ENCODE measurements around the gene CERS1.

The CERS1 gene

DNA sequence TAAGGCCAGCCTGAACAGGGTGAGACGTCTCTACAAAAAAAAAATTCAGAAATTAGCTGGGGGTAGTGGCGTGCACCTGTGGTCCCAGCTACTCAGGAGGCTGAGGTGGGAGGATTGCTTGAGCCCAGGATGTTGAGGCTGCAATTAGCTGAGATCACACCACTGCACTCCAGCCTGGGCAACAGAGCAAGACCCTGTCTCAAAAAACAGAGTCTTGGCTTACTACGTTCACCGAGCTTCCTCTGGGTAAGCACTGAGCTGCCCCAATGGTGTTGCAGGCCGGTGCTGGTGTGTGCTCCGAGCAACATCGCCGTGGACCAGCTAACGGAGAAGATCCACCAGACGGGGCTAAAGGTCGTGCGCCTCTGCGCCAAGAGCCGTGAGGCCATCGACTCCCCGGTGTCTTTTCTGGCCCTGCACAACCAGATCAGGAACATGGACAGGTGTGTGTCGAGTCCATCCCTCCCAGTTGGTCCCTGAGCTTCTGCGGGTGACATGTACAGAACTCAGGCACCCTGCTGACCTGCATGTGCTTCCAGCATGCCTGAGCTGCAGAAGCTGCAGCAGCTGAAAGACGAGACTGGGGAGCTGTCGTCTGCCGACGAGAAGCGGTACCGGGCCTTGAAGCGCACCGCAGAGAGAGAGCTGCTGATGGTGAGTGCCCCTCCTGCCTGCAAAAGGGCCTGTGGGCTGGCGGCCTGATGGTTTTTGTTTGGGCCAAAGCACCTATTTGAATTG lies 40.1 kb downstream of the CERS1 start:
- no peak for DNase-seq

GRCh38 chr19:18854982-18855381 lies 41.0 kb downstream of the CERS1 start:
- DNase-seq, result no peak

- no peak for DNase-seq
These were observed 42.1 kb downstream of the CERS1 start for GRCh38 chr19:18853755-18854427.

DNA sequence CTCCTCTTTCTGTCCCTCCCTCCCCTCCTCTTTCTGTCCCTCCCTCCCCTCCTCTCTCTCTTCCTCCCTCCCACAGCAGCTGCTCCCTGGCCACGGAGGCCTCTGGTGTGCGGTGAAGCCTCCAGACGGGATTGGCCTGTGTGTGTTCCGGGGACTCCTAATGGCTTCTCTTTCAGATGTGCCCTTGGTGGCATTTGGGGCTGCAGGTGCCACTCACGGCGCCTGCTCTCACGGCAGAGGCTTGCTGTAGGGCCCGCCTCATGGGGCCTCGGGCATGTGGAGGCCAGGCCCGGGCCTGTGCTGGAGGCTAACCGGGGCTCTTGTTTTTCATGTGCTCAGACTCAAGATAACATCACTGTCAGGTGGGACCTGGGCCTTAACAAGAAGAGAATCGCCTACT lies 43.3 kb downstream of the CERS1 start:
- no peak for DNase-seq

DNA sequence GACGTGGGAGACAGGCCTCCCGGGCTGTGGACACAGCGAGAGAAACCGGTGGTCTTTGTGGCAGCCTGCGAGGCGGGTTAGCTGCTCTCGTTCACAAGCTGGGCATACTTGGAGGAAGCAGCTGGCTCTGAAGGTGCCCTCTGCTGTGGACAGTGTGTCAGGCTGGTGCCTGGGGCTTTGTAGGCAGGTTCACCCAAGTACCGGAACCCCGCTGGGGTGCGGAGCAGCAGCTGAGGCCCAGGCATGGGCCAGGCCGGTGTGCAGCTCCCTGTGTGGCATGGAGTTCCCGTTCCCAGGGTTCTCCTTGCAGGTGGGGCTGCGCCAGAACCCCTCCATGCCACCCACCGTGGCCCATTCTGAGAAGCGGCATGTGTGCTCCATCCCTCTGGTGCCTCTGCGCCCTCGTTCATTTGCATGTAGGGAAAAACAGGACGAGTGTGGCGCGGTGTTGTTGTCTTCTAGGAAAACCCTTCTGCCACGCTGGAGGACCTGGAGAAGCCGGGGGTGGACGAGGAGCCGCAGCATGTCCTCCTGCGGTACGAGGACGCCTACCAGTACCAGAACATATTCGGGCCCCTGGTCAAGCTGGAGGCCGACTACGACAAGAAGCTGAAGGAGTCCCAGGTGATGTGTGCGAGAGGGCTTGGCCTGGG lies 44.2 kb downstream of the CERS1 start:
- no peak for DNase-seq

GRCh38 chr19:18850471-18851375 lies 45.2 kb downstream of the CERS1 start:
- no peak for DNase-seq

DNA sequence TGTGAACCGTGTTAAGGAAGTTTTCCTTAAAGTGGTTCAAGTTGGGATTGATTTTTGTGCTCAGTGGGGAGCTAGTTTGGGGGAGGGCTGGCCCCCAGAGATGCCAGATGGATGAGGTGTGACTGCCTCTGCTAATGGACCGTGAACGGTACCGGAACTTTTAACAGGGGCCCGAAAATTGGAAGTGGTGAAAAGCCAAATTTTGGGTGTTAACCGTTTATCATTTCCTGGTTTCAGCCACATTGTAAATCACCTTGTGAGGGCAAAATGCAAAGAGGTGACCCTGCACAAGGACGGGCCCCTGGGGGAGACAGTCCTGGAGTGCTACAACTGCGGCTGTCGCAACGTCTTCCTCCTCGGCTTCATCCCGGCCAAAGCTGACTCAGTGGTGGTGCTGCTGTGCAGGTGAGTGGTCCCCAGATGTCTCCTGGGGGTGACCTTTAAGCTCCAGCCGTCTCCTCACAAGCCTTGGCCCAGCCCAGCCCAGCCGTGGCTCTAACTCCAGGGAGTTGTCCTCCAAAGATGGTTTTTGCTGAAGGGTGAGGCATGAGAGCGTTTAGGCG lies 46.0 kb downstream of the CERS1 start:
- no peak for DNase-seq

GRCh38 chr19:18848878-18849661 lies 46.9 kb downstream of the CERS1 start:
- peak; percentile 89 to 95 (median 93) for DNase-seq

DNA sequence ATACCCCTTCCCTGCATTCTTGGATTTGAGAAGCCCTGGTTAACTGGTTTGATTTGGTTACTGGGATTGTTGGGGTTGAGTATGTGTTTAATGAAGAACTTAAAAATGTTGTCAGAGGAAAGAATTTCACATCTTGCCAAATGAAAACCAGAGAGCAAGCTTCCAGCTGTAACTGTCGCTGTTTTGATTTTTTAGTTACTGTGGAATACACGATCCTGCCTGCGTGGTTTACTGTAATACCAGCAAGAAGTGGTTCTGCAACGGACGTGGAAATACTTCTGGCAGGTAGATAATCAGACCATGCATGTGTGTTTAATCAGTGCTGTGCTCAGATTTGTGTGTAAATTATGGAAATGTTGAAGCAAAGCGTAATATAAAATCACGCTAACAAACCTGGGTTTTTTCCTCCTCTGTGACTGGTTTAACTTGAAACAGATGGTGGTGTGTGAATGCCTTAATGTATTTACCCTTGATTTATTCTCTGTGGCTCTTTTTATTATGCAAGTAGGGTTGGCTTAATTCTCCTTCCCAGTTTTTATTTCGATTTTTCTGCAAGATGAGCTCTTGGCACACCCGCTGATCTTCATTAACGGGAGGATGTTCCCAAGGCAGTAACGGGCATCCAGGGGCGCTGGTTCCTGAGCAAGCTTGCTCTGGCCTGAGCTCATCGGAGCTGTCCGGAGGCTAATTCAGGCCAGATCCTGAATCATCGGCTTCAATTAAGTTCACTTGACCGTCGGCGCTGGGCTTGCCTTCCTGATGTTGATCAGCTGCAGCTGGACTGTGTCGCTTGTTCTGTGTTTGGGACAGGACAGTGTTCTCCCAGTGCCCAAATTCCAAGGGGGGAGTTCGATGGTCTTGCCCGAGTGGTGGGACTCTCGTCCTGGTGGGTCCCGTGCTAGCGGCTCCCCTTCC lies 48.2 kb downstream of the CERS1 start:
- DNase-seq, result no peak

- peak; percentile 78 to 91 (median 84) for DNase-seq
These were observed 49.0 kb downstream of the CERS1 start for GRCh38 chr19:18846862-18847548.

DNA sequence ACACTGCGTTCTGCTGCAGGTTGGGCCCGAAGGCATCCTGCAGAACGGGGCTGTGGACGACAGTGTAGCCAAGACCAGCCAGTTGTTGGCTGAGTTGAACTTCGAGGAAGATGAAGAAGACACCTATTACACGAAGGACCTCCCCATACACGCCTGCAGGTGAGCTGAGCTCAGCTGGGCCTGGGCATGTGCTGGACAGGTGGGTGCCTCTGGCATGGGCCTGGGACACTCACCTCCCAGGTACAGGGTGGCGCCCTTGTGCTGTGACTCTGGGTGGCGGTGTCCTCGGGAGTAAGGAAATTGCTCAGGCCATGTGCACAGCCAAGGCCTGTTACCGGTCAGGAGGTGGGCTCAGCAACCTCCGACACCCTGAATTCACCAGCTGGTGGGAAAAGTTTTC lies 50.0 kb downstream of the CERS1 start:
- DNase-seq, result no peak

- DNase-seq, result no peak
These were observed 51.1 kb downstream of the CERS1 start for GRCh38 chr19:18844806-18845329.

- DNase-seq, result no peak
These were observed 52.0 kb downstream of the CERS1 start for GRCh38 chr19:18843960-18844359.

DNA sequence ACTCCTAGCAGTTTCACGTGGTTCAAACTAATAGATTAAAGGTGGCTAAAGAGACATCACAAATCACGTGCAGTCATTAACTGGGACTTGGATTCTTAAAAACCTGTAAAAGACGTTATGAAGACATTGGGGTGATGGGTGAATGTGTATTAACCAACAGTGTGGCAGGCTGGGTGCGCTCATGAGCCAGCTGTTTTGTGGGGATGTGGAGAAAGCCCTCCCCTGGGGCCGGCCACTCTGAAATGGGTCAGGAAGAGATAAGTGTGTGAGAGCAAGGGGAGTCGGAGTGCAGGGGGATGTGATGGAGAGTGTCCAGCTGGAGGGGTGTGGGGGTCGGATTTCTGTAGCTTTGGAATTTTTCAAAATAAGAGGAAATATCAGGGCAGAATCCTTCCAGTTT lies 53.8 kb downstream of the CERS1 start:
- DNase-seq, result no peak

- no peak for DNase-seq
These were observed 54.6 kb downstream of the CERS1 start for GRCh38 chr19:18841400-18841799.

GRCh38 chr19:18840288-18841267 lies 55.4 kb downstream of the CERS1 start:
- no peak for DNase-seq

- DNase-seq, result no peak
These were observed 56.3 kb downstream of the CERS1 start for GRCh38 chr19:18839465-18840287.

GRCh38 chr19:18834644-18834984 lies 61.3 kb downstream of the CERS1 start:
- DNase-seq, result no peak

Measured in suppressor macrophage (primary cell).